Astrocyte of the cerebellum (primary cell): ENCODE data around the gene FANCM.

ENCODE experiments used
- DNase-seq: peaks from one replicate; pipeline ENCODE4 v3.0.0-alpha.2; 2011; ENCODE audit warnings: low read depth
- H3K4me3 ChIP-seq: 2 replicates; pipeline ENCODE4 v1.5.1; 2011; ENCODE audit warnings: mild to moderate bottlenecking, low read depth, low read length, moderate library complexity
- CTCF ChIP-seq: IDR thresholded peaks from 2 replicates; pipeline ENCODE4 v1.5.1; 2012; ENCODE audit warnings: low read length, low read depth, moderate library complexity, mild to moderate bottlenecking; ENCODE audit errors: missing control alignments
- in situ Hi-C: cut with HindIII; loops from 2 replicates; pipeline ENCODE4 v1.10.0; 2017; ENCODE audit warnings: low sequenced_read_pairs

Gene FANCM

GRCh38 chr14:45103806-45104205 lies 31.9 kb upstream of the FANCM start:
- no peak for DNase-seq
- TF ChIP-seq CTCF: no peak
- in situ Hi-C loops: no loop called here
- no peak overlapping the region for H3K4me3 ChIP-seq

GRCh38 chr14:45104561-45104960 lies 31.2 kb upstream of the FANCM start:
- DNase-seq: no peak
- H3K4me3 ChIP-seq: no peak overlapping the region
- TF ChIP-seq CTCF: no peak
- in situ Hi-C loops: no loop called here

GRCh38 chr14:45112896-45113781 lies 22.6 kb upstream of the FANCM start:
- in situ Hi-C loops: no loop called here
- no peak for TF ChIP-seq CTCF
- DNase-seq: no peak
- no peak overlapping the region for H3K4me3 ChIP-seq

- DNase-seq: no peak
- in situ Hi-C loops: no loop called here
- no peak overlapping the region for H3K4me3 ChIP-seq
- TF ChIP-seq CTCF: no peak
Measured at GRCh38 chr14:45114327-45114726, 21.4 kb upstream of the FANCM start.

- no peak overlapping the region for H3K4me3 ChIP-seq
- no peak for TF ChIP-seq CTCF
- in situ Hi-C loops: no loop called here
- no peak for DNase-seq
Measured at GRCh38 chr14:45118594-45118993, 17.1 kb upstream of the FANCM start.

- TF ChIP-seq CTCF: no peak
- no peak overlapping the region for H3K4me3 ChIP-seq
- in situ Hi-C loops: no loop called here
- DNase-seq: no peak
Measured at GRCh38 chr14:45120096-45120495, 15.6 kb upstream of the FANCM start.
